GM12873 (cell line): ENCODE data around the gene PTPRN2.

Experiments used
- TF ChIP-seq, protein P1 (sequence below): IDR thresholded peaks from 2 replicates; pipeline ENCODE4 v1.5.1; 2012; ENCODE audit warnings: low read depth, mild to moderate bottlenecking, moderate library complexity, low read length, control low read depth; ENCODE audit not compliant: insufficient read depth; ENCODE audit errors: missing control alignments

The PTPRN2 gene

GRCh38 chr7:158428131-158428836 is 159.3 kb downstream of the PTPRN2 start:
- TF ChIP-seq, protein P1, sequence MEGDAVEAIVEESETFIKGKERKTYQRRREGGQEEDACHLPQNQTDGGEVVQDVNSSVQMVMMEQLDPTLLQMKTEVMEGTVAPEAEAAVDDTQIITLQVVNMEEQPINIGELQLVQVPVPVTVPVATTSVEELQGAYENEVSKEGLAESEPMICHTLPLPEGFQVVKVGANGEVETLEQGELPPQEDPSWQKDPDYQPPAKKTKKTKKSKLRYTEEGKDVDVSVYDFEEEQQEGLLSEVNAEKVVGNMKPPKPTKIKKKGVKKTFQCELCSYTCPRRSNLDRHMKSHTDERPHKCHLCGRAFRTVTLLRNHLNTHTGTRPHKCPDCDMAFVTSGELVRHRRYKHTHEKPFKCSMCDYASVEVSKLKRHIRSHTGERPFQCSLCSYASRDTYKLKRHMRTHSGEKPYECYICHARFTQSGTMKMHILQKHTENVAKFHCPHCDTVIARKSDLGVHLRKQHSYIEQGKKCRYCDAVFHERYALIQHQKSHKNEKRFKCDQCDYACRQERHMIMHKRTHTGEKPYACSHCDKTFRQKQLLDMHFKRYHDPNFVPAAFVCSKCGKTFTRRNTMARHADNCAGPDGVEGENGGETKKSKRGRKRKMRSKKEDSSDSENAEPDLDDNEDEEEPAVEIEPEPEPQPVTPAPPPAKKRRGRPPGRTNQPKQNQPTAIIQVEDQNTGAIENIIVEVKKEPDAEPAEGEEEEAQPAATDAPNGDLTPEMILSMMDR: no peak

- TF ChIP-seq, protein P1: no peak
Observed at GRCh38 chr7:158424531-158424930, 163.1 kb downstream of the PTPRN2 start.

- TF ChIP-seq, protein P1: no peak
Observed at GRCh38 chr7:158424011-158424410, 163.6 kb downstream of the PTPRN2 start.

GRCh38 chr7:158422887-158423560 is 164.6 kb downstream of the PTPRN2 start:
- TF ChIP-seq, protein P1: no peak

DNA sequence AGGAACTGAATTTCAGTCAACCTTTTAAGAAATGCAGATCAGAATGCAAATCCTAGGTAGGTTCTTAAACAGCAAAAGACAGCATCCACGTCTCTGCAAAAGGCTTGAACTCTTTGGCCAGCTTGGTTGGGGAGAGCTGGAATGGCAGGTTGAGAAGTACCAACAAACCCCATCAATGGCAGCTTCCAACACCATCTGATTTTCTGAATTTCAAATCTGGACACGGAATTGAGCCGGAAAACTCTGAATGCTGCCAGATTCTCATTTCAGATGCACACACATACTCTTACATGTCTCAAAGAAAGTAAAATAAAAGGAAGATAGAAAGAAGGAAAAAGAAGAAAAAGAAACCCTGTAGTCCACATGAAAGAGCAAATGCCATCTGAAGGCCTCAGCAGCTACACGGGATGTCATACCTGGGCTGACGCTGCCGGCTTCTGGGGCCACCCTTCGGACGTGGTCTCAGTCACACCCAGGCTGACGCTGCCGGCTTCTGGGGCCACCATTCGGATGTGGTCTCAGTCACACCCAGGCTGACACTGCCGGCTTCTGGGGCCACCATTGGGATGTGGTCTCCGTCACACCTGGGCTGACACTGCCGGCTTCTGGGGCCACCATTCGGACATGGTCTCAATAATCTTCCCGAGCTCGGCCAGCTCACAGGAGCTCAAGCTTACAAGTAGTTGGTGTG is 165.3 kb downstream of the PTPRN2 start:
- TF ChIP-seq, protein P1: no peak

- TF ChIP-seq, protein P1: no peak
Observed at GRCh38 chr7:158421361-158421760, 166.3 kb downstream of the PTPRN2 start.
